HG03139 (cell line): ENCODE results near the gene PLA2G2A.

Experiments
- ATAC-seq: cut with Tn5 transposase; IDR thresholded peaks from one replicate; pipeline ENCODE4 v1.9.1; 2021; ENCODE audit not compliant: unreplicated experiment

PLA2G2A gene

DNA sequence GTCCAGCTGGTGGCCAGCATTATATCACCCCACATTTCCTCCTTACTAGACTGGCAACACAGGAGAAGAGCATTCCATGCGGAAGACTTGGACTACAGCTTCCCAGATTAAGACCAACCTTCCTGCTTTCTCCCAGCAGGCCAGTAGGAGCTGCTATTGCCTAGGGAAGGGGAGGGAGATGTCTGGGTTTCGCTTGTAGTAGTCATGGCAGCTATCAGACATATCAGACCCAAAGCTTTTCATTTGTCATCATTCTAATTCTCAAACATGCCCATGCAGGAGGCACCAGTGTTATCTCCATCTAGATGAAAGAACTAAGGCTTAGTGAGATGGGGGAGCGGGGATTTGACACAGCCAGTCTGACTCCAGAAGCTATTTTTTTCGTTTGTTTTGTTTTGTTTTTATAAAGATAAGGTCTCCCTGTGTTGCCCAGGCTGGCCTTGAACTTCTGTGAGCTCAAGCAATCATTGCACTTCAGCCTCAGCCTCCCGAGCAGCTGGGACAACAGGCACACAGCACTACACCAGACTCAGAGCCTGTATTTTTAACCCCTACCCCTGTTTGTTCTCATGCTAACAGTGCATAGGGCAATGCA, 4.5 kb downstream of the PLA2G2A start:
- ATAC-seq = no peak

DNA sequence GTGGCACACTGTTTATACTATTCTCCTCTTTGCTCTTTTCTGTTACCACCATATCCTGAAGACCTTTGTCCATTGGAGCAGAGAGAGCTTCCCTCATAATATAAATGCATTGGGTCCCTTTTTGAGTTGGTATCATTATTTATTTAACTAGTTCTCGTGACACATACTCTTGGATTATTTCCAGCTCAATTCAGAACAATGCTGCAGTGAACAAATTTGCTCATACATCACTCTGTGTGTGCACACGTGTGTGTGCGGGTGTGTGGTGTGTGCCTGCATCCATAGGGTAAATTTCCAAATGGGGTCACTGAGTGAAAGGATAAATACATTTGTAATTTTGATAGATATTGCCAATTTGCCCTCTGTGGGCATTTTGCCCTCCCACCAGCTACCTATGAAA, 5.8 kb downstream of the PLA2G2A start:
- ATAC-seq = no peak

DNA sequence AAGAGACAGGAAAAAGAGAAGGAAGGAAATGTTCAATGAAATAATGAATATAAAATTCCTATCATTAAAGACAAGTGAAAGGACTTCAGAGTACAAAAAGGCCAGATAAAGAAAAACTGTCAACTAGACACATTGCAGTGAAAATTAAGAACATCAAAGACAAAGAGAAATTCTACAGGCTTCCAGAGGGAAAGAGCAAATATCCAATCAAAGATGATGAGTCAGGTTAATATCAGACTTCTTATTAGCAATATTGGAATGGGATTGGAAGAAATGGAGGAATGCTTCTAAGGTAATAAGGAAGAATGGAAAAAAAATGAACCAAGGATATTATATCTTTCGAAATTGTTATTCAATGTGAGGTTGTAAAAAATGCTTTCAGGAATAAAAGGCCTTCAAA, 7.8 kb downstream of the PLA2G2A start:
- ATAC-seq = no peak

DNA sequence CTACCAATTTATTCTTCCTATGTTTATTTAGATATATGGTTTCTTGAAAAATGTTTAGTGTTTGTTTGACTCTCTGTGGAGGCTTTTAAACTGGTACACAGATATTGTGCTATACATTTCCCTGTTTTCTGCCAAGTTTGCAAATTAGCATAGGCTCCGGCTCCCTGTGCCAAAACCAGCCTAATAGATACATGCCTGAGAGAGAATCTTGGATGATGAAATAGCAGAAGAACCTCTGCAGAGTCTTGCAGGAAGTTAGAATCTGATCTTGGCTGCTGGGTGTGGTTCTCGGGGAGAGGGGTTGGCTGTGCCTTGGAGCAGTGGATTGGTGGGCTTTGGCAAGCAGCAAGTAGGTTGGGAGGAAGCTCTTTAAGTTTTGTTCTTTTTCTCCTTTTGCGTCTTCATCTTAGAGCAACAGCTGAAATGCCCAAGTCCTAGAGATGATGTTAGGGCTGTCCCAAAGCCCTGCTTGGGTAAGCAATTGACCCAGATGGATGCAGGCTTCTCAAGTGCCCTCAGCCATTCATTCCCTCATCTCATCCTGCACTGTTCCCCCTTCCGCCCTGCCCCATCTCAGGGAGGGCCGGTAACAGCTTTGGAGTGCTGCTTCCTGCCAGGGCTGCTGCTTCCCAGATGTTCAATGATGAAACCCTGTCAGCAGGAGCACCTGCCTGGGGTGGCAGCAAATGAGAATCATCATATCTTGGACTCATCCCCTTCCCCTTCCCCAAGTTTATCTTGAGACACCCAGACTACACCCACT, 9.3 kb downstream of the PLA2G2A start:
- no peak for ATAC-seq

DNA sequence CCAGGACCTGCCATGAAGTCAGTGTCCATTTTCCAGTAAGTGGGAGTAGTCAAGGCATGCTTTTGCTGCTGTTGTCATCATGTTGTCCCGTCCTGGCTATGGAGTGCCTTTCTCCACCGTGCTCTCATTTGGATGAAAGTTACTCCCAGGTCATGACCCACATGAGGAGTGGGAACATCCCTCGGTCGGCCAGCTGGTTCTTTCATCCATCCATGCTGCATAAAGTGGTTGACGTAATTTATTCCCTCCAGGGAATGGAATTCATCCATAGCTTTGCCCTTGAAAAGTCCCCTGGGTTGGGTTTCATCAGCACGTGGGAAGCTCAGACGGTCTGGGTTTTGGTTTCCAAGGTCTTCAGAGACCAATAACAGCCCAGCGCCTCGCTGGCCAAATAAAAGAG, 11.6 kb downstream of the PLA2G2A start:
- no peak for ATAC-seq

DNA sequence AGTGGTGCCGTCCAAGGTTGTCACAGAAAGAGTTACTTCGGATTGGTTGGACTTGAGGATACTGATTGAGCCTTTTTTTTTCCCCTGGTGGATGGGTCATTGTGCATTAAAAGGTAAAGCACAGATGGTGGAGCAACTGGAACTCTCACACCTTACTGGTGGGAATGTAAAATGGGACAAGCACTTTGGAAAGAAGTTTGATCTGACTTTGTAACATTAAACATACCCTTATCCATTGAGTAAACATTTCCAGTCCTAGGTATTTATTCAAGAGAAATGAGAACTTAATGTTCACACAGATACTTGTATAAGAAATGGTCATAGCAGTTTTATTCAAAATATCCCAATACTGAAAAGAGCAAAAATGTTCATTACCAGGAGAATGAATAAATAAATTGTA, 14.9 kb downstream of the PLA2G2A start:
- no peak for ATAC-seq

DNA sequence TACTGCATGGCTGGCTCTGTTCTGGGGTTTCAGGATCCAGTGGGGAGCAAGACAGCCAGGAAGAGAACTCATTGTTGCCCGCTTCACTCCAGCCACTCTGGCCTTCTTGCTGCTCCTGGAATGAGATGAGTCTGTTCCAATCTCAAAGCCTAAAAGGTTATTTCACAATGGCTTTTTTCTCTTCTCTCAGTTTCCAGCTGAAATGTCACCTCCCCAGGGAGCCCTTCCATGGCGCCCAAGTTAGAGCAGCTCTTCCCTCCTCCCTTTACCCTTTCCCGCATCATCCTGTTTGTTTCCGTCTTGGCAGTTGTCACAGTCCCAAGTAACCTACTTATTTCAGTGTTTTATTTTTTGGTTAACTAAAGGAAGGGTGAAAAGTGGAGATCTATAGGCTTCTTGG, 15.8 kb downstream of the PLA2G2A start:
- ATAC-seq = no peak

DNA sequence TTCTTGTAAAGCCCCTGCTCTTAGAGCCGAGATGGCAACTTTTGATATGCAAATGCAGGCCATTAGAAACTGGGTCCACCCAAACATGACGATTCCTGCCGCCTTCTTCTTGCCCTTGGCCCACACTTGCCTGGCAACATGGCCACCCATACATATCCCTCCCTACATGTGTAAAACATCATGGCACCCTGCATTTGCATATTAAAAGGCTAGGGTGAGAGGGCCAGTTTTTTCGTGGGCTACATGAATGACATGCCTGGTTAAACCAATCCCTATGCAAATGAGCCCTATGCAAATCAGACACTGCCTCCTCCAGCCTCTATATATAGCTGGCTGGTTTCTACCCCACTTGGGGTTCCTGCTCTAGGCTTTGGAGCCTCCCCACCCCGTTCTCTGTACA, 18.8 kb downstream of the PLA2G2A start:
- no peak for ATAC-seq

DNA sequence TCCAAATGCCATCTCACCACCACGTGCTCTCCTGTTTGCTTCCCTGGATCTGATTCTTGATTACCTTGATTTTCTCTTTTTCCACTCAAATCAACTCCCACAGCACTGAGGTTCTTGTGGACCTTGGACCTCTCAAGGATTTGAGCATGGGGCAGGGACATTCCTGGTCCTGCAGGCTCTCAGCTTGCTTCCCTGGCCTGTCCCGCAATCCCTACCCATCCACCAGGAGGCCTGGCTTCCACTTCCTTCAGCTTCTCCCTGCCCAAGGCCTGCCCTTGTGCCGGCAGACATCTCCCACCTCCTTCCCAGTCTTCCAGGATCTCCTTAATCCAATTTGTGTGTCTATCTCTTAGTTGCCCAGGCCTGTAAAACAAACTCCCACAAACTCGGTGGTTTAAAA, 21.6 kb downstream of the PLA2G2A start:
- ATAC-seq = no peak

DNA sequence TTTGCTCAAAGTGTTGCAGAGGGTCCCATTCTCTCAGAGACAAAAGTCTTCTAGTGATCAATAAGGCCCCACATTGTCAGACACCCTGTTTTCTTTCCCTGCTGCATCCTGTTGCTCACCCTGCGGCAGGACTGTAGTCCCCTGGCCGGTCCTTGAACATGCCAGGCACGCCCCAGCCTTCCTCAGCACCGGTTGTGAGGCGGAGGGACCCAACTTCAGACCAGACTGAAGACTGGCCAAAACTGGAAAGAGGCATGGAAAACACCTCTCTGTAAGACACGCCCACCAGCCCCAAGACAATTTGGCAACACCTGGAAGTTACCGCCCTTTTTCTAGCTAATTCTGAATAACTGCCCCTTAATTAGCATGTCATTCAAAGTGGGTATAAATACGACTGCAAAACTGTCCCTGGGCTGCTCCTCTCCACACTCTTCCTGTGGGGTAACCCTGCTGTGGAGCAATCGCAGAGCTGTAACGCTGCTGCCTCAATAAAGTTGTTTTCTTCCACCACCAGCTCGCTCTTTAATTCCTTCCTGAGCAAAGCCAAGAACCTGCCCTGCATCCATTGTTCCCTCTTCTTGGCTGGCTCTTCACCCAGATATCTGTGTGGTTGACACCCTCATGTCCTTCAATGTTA, 23.8 kb downstream of the PLA2G2A start:
- ATAC-seq = no peak

DNA sequence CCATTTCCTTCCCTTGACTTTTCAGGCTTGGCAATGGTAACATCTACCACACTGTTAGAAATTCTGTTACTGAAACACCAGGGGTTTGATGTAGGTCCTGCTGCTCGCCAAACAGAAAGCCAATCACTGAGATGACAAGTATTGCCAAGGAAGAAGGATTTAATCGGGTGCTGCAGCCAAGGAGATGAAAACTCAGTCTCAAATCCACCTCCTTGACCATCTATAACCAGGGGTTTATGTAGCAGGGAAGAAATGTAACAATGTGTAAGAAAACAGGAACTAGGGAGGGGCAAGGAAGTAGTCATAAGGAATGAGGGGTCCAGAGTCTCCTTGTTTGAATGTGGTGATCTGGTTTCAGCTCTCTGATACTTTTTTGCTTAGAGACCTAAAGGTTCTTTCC, 25.4 kb downstream of the PLA2G2A start:
- no peak for ATAC-seq

DNA sequence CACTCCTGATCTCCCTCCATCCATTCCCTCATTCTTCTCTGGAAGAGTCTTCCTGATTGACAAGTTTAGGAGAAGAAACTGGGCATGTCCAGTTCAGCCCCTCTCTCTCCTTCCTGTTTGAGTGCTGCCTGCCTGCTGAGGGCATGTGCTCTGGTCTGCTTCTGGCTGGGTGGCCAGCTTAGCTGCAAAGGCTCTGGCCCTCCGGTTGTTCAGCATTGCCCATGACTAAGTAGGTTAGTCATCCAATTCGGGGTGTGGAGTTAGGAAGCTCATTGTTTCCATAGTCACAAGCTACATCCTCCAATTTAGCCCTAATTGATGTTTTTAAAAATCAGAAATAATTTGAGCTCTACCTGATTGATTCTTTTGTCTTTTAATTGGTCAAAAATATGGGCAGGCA, 30.4 kb downstream of the PLA2G2A start:
- ATAC-seq = no peak

DNA sequence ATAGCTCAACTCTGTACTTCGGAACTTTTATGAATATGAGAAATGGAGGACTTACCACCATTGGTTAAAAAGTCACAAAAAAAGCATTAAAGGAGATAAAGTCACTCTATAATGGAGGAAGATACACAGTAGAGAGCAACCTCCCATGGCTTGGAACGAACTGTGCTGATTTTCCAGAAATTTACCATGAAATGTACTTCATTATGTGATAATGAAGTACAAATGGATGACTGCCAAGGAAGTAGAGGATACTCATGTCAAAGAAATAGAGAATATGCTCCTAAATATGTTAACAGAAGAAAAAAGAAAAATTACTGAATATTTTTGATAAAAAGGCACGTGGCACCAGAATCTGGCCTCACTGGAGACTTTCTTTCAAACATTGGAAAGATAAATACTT, 32.4 kb downstream of the PLA2G2A start:
- no peak for ATAC-seq

DNA sequence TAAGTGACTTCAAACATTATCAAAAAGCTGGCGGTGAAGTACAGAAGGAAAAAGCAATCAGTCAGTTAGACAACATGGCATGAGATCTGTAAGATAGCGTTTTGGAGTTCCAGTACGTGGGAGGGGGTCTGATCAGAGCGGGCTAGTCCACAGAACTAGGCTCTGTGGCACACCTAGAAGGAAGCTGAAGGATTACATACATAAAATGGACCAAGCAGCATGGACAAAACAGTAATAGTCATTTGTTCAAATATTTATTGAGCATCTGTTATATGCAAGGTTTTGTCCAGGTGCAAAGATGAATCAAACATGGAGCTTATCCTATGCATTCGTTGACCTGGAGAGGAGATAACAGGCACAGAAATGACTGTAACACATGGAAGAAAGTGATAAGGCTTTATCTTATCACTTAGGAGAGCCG, 33.1 kb downstream of the PLA2G2A start:
- no peak for ATAC-seq

DNA sequence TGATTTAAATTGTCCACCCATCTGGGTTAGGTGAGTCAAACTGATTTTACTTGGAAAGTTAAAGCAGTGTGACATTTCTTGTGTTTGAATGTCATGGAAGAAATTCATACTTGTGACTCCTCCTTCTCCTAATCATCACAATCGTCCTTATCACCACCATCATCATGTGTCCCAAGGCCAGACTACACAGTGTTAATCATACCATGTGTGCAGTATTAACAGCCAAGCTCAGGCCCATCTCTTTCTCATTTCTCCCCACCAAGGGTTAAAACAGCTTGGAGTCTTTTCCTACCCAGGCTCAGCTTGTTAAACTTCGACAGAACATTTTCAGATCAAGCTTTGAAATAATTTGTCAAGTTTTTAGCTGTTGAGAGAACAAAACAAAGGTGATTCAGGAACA, 33.5 kb downstream of the PLA2G2A start:
- ATAC-seq = no peak

DNA sequence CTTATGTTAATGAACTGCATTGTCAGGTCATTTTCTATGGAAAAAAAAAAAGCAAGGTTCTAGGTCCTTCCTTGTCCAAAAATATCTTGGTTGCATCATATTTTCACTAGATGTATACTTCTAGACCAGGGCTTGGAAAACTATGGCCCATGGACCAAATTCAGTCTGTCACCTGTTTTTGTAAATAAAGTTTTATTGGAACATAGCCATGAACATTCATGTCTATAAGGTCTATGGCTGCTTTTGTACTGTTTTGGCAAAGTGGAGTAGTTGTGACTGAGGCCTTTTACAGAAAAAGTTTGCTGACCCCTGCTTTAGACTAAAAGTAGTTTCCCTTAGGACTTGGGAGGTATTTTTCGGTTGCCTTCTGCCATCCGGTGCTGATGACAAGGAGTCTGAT, 36.8 kb downstream of the PLA2G2A start:
- ATAC-seq = no peak

DNA sequence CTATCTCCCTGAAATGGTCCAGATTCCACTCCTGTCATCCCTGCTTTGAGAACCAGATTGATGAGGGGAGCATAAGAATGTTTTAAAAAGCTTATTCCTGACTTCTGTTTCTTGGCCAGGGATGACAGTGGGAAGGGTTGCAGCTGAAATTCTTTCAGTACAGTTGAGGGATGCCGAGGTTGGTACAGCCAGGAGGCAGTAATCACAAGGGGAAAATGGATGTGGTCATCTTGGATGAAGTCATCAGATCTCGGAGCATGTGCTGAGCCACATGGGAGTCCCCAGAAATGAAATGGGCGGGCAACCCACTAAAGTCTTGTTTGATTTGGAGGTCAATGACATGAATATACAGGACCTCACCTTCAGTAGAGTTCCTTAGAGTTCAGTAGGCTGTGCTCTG, 37.3 kb downstream of the PLA2G2A start:
- ATAC-seq = no peak

DNA sequence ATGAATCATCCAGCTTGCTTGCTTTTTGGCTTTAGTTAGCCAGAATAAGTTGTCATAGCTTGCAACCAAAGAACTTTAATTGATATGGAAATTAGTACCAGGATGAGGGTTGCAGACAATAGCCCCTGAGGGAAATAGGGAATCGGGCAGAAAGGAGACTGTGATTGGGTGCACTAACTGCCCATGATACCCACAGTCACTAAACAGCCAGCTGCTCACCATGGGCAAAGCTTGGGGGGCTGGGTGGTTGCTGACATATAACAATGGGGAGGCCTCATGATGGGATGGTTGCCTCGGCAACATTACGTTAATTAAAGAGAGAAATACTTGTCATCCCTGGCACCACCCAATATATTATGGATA, 38.2 kb downstream of the PLA2G2A start:
- no peak for ATAC-seq

DNA sequence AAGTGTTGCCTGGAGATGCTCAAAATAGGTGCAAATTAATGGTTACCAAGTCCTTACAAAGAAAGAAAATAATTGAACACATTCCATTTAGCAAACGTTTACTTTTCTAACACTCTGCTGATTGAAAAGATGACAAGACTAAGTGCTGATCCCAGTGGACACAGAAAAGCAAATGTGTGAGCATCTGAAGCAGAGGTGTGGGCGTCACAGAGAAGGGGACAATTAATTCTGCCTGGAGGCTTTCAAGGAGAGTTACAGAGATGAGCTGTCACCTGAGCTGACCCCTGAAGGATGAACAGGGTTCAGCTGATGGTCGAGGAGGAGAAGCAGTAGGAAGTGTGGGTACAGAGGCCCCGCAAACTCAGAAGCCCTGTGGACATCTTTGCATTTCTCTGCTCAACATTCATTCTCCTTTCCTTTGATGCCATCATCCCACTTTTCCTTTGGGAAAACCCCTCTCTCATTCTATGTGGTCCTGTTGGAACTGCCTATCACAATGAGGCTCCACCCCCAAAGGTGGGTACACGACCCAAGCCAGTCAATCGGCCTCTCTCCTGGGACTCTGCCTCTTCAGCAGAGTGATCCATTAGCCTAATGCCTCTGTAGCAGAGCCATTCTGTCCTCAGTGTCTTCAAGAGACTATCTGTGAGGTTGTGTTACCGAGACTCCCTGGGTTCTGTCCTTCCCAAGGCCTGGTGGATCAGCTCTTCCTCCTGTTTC, 38.8 kb downstream of the PLA2G2A start:
- ATAC-seq = no peak

DNA sequence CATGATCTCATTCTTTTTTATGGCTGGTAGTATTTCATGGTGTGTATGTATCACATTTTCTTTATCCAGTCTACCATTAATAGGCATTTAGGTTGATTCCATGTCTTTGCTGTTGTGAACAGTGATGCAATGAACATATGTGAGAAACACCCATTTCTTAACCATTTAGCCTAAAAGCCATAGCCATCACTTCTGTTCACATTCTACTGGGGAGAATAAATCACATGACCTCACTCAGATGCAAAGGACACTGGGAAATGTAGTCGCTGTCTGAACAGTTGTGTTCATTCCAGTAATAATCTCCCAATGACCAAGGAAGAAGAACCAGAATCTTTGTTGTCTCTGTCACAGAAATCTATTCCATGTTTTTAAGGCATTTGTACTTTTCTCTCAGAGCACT, 40.9 kb downstream of the PLA2G2A start:
- no peak for ATAC-seq

DNA sequence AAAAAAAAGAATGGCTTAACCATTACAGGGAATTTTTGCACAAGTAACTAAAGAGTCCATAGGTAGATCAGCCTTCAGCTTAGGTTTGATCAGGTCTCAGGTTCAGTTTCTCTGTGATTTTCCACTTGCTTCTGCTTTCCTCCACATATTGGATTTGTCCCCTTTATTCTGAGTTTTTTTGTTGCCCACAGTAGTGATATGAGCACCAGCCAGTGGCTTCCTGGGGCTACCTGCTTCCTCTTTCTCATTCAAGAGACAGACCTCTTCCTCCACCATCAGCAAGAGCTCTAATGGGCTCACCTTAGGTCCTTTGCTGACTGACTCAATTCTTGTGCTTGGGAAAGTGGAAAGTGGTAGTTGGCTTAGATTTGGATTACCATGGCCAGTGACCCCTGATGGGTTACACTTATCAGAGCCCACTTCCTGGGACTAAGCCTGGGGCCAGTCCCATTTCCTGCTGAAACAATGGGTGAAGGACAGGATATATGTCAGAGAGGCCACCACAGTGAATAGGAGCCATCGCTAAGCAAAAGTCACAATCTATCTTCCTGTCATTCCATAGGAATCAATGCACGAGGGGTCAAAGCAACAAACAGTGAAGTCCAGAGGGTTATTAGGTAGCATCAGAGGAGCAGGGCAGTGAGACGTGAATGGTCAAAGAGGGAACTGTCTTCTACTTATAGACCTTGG, 43.2 kb downstream of the PLA2G2A start:
- no peak for ATAC-seq
